ENCODE data around the gene SH3RF3.

DNA sequence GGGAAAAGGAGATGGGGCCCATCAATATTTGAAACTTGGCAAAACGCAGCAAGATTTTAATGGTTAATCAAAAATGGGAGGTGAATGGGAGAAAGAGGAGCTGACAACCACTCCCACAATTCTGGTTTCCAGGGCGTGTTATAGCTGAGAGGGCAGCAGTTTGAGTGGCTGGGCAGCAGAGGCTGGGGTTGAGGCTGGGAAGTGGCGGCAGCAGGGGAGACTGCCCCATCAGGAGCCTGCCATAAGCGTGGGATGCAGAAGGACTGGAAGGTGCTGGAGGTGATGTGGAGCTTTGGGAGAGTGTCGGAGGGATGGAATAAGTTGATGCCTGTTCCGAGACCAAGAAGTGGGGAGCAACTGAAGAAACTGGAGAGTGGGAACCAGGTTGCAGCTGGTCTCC lies 48.9 kb upstream of the SH3RF3 start:
- TF ChIP-seq, protein P1, sequence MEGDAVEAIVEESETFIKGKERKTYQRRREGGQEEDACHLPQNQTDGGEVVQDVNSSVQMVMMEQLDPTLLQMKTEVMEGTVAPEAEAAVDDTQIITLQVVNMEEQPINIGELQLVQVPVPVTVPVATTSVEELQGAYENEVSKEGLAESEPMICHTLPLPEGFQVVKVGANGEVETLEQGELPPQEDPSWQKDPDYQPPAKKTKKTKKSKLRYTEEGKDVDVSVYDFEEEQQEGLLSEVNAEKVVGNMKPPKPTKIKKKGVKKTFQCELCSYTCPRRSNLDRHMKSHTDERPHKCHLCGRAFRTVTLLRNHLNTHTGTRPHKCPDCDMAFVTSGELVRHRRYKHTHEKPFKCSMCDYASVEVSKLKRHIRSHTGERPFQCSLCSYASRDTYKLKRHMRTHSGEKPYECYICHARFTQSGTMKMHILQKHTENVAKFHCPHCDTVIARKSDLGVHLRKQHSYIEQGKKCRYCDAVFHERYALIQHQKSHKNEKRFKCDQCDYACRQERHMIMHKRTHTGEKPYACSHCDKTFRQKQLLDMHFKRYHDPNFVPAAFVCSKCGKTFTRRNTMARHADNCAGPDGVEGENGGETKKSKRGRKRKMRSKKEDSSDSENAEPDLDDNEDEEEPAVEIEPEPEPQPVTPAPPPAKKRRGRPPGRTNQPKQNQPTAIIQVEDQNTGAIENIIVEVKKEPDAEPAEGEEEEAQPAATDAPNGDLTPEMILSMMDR (IDR thresholded peaks at IDR 0.05): no peak
- no peak for TF ChIP-seq POLR2A (IDR thresholded peaks at IDR 0.05)

All from vagina (tissue), 2 donors.